SU-DHL-6 (cell line): ENCODE measurements around the gene ANKRD63.

Source experiments
- CTCF ChIP-seq: fragments of 200-600 bp; sonication (generic); IDR thresholded peaks from one replicate; pipeline ENCODE4 v1.5.1; 2017; ENCODE audit warnings: antibody characterized with exemption, mild to moderate bottlenecking, low read length, moderate library complexity; ENCODE audit not compliant: insufficient read depth, poor library complexity, severe bottlenecking
- EZH2phosphoT487 ChIP-seq: fragments of 200-600 bp; sonication (generic), shearing (Covaris generic); conservative IDR thresholded peaks from 2 replicates; pipeline ENCODE4 v1.6.1; 2018; ENCODE audit warnings: mild to moderate bottlenecking, antibody characterized with exemption, low read length, moderate library complexity, mixed read lengths

GRCh38 chr15:40310993-40311392 is 28.1 kb upstream of the ANKRD63 start:
- no peak for TF ChIP-seq CTCF
- TF ChIP-seq EZH2phosphoT487, result no peak
